K562 (cell line): ENCODE results near the gene SDK1. TPM values are rescaled to one million over a fixed set of nuclear protein-coding genes. Genes with fewer than 3 reads are reported as not detected.
A peak's percentile ranks its signal among the peaks of the same experiment; 100 is the strongest.

Source experiments
- ATAC-seq: fragments of 200-7000 bp; cut with Tn5 transposase; 3 replicates; pipeline ENCODE4 v1.9.1; 2020; ENCODE audit warnings: moderate library complexity
- BruUV-seq: library from RNA; stranded (reverse); fragments of 400-500 nt; replicated peaks from 2 replicates; lab custom pipeline; 2021; lab: Mats Ljungman, UMichigan
- CTCF ChIA-PET: fragments of 300-600 bp; formaldehyde crosslinking; extraction: SDS; loops from one replicate; lab custom pipeline; 2021; ENCODE audit warnings: low intra/inter-chr PET ratio; lab: Yijun Ruan, JAX
- POLR2A ChIA-PET: fragments of 300-600, 350-650 bp; sonication (Branson Sonifier 250); formaldehyde crosslinking; extraction: SDS; loops from one replicate; lab custom pipeline; 2021; ENCODE audit warnings: antibody characterized with exemption, inconsistent platforms; lab: Yijun Ruan, JAX
- DNase-seq, 4 experiments: peaks; one replicate each; pipeline versions ENCODE4 v3.0.0 to v3.0.0-alpha.2; 2011 to 2018; ENCODE audit warnings: low spot score in 3 of 4, mixed read lengths in 3 of 4; ENCODE audit errors: extremely low read depth in 1 of 4
- FAIRE-seq: peaks from 2 replicates; lab custom pipeline; 2011; peaks lifted over from hg19 to GRCh38; lab: Jason Lieb, UNC
- H2AFZ ChIP-seq: 2 replicates; pipeline ENCODE4 v1.6.0; 2011; ENCODE audit warnings: low read depth, low read length, control low read depth, inconsistent platforms
- H3K27ac ChIP-seq: fragments of 200-600 bp; 3 replicates; pipeline ENCODE4 v1.8.0; 2011; ENCODE audit warnings: low read depth, mild to moderate bottlenecking, control low read depth, inconsistent platforms, low read length, moderate library complexity, mixed read lengths; ENCODE audit errors: extremely low read depth
- H3K27me3 ChIP-seq, 2 experiments: fragments of 300-600 bp in 1 of 2; 2 replicates in 1 of 2; 3 replicates in 1 of 2; pipeline versions ENCODE4 v1.6.0 to v1.8.0; 2011; ENCODE audit warnings: inconsistent platforms in 2 of 2, low read length in 2 of 2, mild to moderate bottlenecking in 1 of 2, mixed read lengths in 1 of 2, moderate library complexity in 1 of 2; ENCODE audit not compliant: control insufficient read depth in 2 of 2, insufficient read depth in 2 of 2
- H3K36me3 ChIP-seq: fragments of 300-600 bp; 3 replicates; pipeline ENCODE4 v1.8.0; 2011; ENCODE audit warnings: mild to moderate bottlenecking, low read length, inconsistent platforms; ENCODE audit not compliant: control insufficient read depth, insufficient read depth
- H3K4me1 ChIP-seq, 2 experiments: fragments of 200-600 bp in 1 of 2; replicated peaks in 1 of 2; 2 replicates in 1 of 2; 3 replicates in 1 of 2; pipeline versions ENCODE4 v1.5.1 to v1.8.0; 2011; ENCODE audit warnings: inconsistent platforms in 2 of 2, low read length in 2 of 2, mild to moderate bottlenecking in 1 of 2, mixed read lengths in 1 of 2, moderate library complexity in 1 of 2; ENCODE audit not compliant: control insufficient read depth in 2 of 2, insufficient read depth in 2 of 2
- H3K4me2 ChIP-seq: 2 replicates; pipeline ENCODE4 v1.6.1; 2011; ENCODE audit warnings: low read length, control low read depth, inconsistent platforms, mixed read lengths; ENCODE audit not compliant: insufficient read depth
- H3K4me3 ChIP-seq: fragments of 200-600 bp; sonication (generic), shearing (Covaris generic); 2 replicates; pipeline ENCODE4 v1.5.1; 2016; ENCODE audit warnings: control low read depth, inconsistent platforms
- H3K79me2 ChIP-seq: fragments of 200-600 bp; 3 replicates; pipeline ENCODE4 v1.8.0; 2011; ENCODE audit warnings: low read length, inconsistent platforms; ENCODE audit not compliant: control insufficient read depth, insufficient read depth
- H3K9ac ChIP-seq, 2 experiments: 2 replicates each; pipeline versions ENCODE4 v1.6.0 to v1.6.1; 2011; ENCODE audit warnings: low read depth in 2 of 2, low read length in 2 of 2, control low read depth in 1 of 2, inconsistent platforms in 1 of 2, mild to moderate bottlenecking in 1 of 2, mixed read lengths in 1 of 2; ENCODE audit not compliant: insufficient read depth in 1 of 2
- H3K9me1 ChIP-seq: one replicate; pipeline ENCODE4 v1.6.0; 2011; ENCODE audit warnings: inconsistent platforms, mild to moderate bottlenecking, low read length, moderate library complexity; ENCODE audit not compliant: control insufficient read depth, insufficient read depth
- H3K9me3 ChIP-seq: replicated peaks from 2 replicates; pipeline ENCODE4 v1.5.1; 2011; ENCODE audit warnings: low read depth, low read length, inconsistent platforms; ENCODE audit not compliant: control insufficient read depth, insufficient read depth
- H4K20me1 ChIP-seq: replicated peaks from 2 replicates; pipeline ENCODE4 v1.6.1; 2011; ENCODE audit warnings: low read length, inconsistent platforms, mixed read lengths; ENCODE audit not compliant: control insufficient read depth, insufficient read depth
- BRD9 ChIP-seq: fragments of 450-650 bp; IDR thresholded peaks from 2 replicates; pipeline ENCODE4 v1.6.1; 2018; ENCODE audit warnings: low read depth; ENCODE audit not compliant: partially characterized antibody
- CTCF ChIP-seq, 3 experiments: IDR thresholded peaks in 2 of 3; conservative IDR thresholded peaks in 1 of 3; 2 replicates each; pipeline ENCODE4 v1.5.1; 2011 to 2012; ENCODE audit warnings: low read length in 3 of 3, mild to moderate bottlenecking in 3 of 3, control low read depth in 2 of 3, improper control_type of control experiment in 1 of 3, inconsistent platforms in 1 of 3, low read depth in 1 of 3, mixed read lengths in 1 of 3, moderate library complexity in 1 of 3; ENCODE audit not compliant: insufficient read depth in 2 of 3
- IFI16 ChIP-seq: fragments of 250-450 bp; sonication (Bioruptor Pico); IDR thresholded peaks from 2 replicates; pipeline ENCODE4 v2.1.2; 2022; ENCODE audit warnings: mild to moderate bottlenecking, inconsistent platforms
- KDM2B ChIP-seq: fragments of 250-450 bp; sonication (Bioruptor Pico); IDR thresholded peaks from 2 replicates; pipeline ENCODE4 v1.8.0; 2021; ENCODE audit warnings: mild to moderate bottlenecking, moderate library complexity
- SNRNP70 ChIP-seq: fragments of 200-400 bp; formaldehyde crosslinking; optimal IDR thresholded peaks from 2 replicates; pipeline ENCODE3; 2017; ENCODE audit warnings: low read depth, low read length
- TARDBP ChIP-seq: fragments of 450-650 bp; IDR thresholded peaks from 2 replicates; pipeline ENCODE4 v1.6.1; 2016
- ZBTB7A ChIP-seq: IDR thresholded peaks from 2 replicates; pipeline ENCODE4 v1.6.1; 2011; ENCODE audit warnings: low read depth, mild to moderate bottlenecking, low read length, moderate library complexity, borderline replicate concordance; ENCODE audit not compliant: control insufficient read depth
- WGBS: fragments of 100-300 bp; shearing (Covaris generic); methylation state at CpG from one replicate; pipeline ENCODE4 v1.1.6; 2016; ENCODE audit warnings: low coverage, mixed read lengths; ENCODE audit not compliant: insufficient coverage; ENCODE audit errors: missing lambda C conversion rate; 5-methylcytosine and 5-hydroxymethylcytosine counted together
- in situ Hi-C: fragments of 300-500 bp; cut with MboI; formaldehyde crosslinking; loops from 4 replicates; pipeline ENCODE4 v1.15.0; 2018; ENCODE audit warnings: inconsistent platforms, mixed read lengths
- intact Hi-C: fragments of 100-400 bp; cut with micrococcal nuclease; formaldehyde crosslinking; loops from 2 replicates; pipeline ENCODE4 v1.14.2; 2022
- polyA plus RNA-seq, 8 experiments: library from polyadenylated mRNA; depleted of rRNA in 4 of 8; stranded (reverse) in 5 of 8; unstranded in 3 of 8; fragments of >200 nt; fragmentation: Nextera tagmentation in 2 of 8; fragmentation: Illumina TruSeq in 1 of 8; extraction: Ambion mirVana in 2 of 8; extraction: Trizol in 1 of 8; gene quantifications; 2 replicates each; pipeline versions ENCODE4 v1.2.1 to v1.2.3, GENCODE V29; 2011 to 2014; ENCODE audit warnings: inconsistent platforms in 1 of 8, missing spikeins in 1 of 8
- total RNA-seq, 7 experiments: library from RNA; depleted of rRNA in 6 of 7; stranded (reverse); fragments of >200 nt in 6 of 7; fragmentation: Illumina TruSeq in 2 of 7; extraction: Trizol in 2 of 7; gene quantifications; 2 replicates each; pipeline versions ENCODE4 v1.2.1 to v1.2.3, GENCODE V29; 2011 to 2021; ENCODE audit warnings: low replicate concordance in 1 of 7
- TF ChIP-seq, protein P1 (sequence below): sonication (generic); formaldehyde crosslinking; IDR thresholded peaks from 2 replicates; pipeline ENCODE4 v1.8.0; 2022; ENCODE audit warnings: mild to moderate bottlenecking, missing genetic modification reagents

SDK1 gene
- total and polyA plus RNA-seq, 9 of the 15 experiments (the other 6 are each of a cell fraction or from before 2014, with no cell fraction given): 0.16 TPM; not detected in 8

GRCh38 chr7:3721422-3721821 lies 420.4 kb downstream of the SDK1 start:
- Histone ChIP-seq H3K79me2 (no peaks in the 10 kb centered on the region), H3K9me1 (no peaks in the 10 kb centered on the region), H3K4me1 (no peaks in the 10 kb centered on the region), H3K27me3 (no peaks in the 10 kb centered on the region), H3K4me3 (no peak overlapping the region), H3K9ac (no peak overlapping the region), H3K27ac (no peak overlapping the region), H2AFZ (no peak overlapping the region), H4K20me1 (no peaks in the 10 kb centered on the region), H3K9me3 (no peaks in the 10 kb centered on the region), H3K36me3 (no peaks in the 10 kb centered on the region), H3K4me2 (no peak overlapping the region)
- TF ChIP-seq BRD9 (no peak), KDM2B (CRISPR knock-in tag) (no peak)
- CTCF ChIA-PET: no interaction called here
- no peak for FAIRE-seq
- no TSS peak for BruUV-seq
- no peak for ATAC-seq
- DNase-seq: no peak
- intact Hi-C loops (no loop called here), in situ Hi-C loops (no loop called here)
- WGBS: 7% methylated on average over 3 of the region's 3 CpGs
- POLR2A ChIA-PET: no interaction called here

GRCh38 chr7:3722396-3722922 lies 421.4 kb downstream of the SDK1 start:
- H2AFZ ChIP-seq: no peak overlapping the region
- no peak overlapping the region for H3K4me3 ChIP-seq
- TF ChIP-seq, protein P1, sequence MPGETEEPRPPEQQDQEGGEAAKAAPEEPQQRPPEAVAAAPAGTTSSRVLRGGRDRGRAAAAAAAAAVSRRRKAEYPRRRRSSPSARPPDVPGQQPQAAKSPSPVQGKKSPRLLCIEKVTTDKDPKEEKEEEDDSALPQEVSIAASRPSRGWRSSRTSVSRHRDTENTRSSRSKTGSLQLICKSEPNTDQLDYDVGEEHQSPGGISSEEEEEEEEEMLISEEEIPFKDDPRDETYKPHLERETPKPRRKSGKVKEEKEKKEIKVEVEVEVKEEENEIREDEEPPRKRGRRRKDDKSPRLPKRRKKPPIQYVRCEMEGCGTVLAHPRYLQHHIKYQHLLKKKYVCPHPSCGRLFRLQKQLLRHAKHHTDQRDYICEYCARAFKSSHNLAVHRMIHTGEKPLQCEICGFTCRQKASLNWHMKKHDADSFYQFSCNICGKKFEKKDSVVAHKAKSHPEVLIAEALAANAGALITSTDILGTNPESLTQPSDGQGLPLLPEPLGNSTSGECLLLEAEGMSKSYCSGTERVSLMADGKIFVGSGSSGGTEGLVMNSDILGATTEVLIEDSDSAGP (CRISPR knock-in tag): no peak
- TF ChIP-seq TARDBP (no peak), CTCF (IDR thresholded peaks at IDR 0.05 in 2 of 3, conservative IDR thresholded peaks at IDR 0.05 in 1 of 3; ENCODE audit: insufficient read depth in 2 of 3, low read depth in 1 of 3, low read length in 3 of 3) (peak; percentile 26 to 55 (median 28); a peak in 3 of 6 replicates), ZBTB7A (0 out of 2 replicates have a peak, but pooled peaks have one; percentile 28), IFI16 (CRISPR knock-in tag) (no peak), SNRNP70 (no peak)
- DNase-seq (peak in 3 of 4 experiments; percentile 9 to 11 (median 9)), FAIRE-seq (no peak), ATAC-seq (peak; percentile 69)
- no TSS peak for BruUV-seq
- H3K36me3 ChIP-seq: no peaks in the 10 kb centered on the region
- H3K79me2 ChIP-seq: no peaks in the 10 kb centered on the region
- WGBS: 0% methylated on average over 9 of the region's 13 CpGs
- intact Hi-C loops (no loop called here), in situ Hi-C loops (no loop called here)
- ChIA-PET POLR2A (interaction anchor here (0.6 kb wide), 1 partner anchor 40 kb away, joined by 3 read pairs; no protein-coding TSS in a partner anchor), CTCF (no interaction called here)
- H4K20me1 ChIP-seq: no peaks in the 10 kb centered on the region
- no peak overlapping the region for H3K9ac ChIP-seq
- H3K4me2 ChIP-seq: no peak overlapping the region
- H3K27me3 ChIP-seq: no peaks in the 10 kb centered on the region
- no peaks in the 10 kb centered on the region for H3K9me3 ChIP-seq
- no peaks in the 10 kb centered on the region for H3K9me1 ChIP-seq
- H3K27ac ChIP-seq: no peak overlapping the region
- no peaks in the 10 kb centered on the region for H3K4me1 ChIP-seq
